HFFc6 (cell line): ENCODE measurements around the gene SMOC2. TPM values are rescaled to one million over a fixed set of nuclear protein-coding genes. Genes with fewer than 3 reads are reported as not detected.

Experiments
- DNase-seq: peaks from one replicate; pipeline ENCODE4 v3.0.0-alpha.2; 2018
- H3K27ac Mint-ChIP-seq: 2 replicates; pipeline ENCODE4 v1.8.0; 2020; ENCODE audit warnings: mild to moderate bottlenecking, mixed read lengths
- H3K27me3 Mint-ChIP-seq: 2 replicates; pipeline ENCODE4 v1.8.0; 2021; ENCODE audit warnings: mild to moderate bottlenecking, moderate library complexity, mixed read lengths; ENCODE audit not compliant: insufficient read depth
- H3K36me3 Mint-ChIP-seq: 2 replicates; pipeline ENCODE4 v1.8.0; 2021; ENCODE audit warnings: low read depth, mixed read lengths
- H3K4me1 Mint-ChIP-seq: 2 replicates; pipeline ENCODE4 v1.8.0; 2020; ENCODE audit warnings: low read depth, mixed read lengths
- H3K4me3 Mint-ChIP-seq: 2 replicates; pipeline ENCODE4 v1.8.0; 2020; ENCODE audit warnings: mild to moderate bottlenecking, moderate library complexity, mixed read lengths
- H3K9me3 Mint-ChIP-seq: 2 replicates; pipeline ENCODE4 v1.8.0; 2020; ENCODE audit warnings: mild to moderate bottlenecking, mixed read lengths
- CTCF ChIP-seq: fragments of 200-600 bp; sonication (generic); IDR thresholded peaks from 2 replicates; pipeline ENCODE4 v1.5.0; 2021; ENCODE audit warnings: antibody characterized with exemption, mild to moderate bottlenecking
- total RNA-seq, 6 experiments: library from RNA; stranded (reverse); fragmentation: NEBNext Ultra II Directional; extraction: Animal tissue kit (Norgen Biotek cat#: 25700); gene quantifications; 2 replicates in 1 of 6; 3 replicates in 5 of 6; pipeline ENCODE4 v1.2.3, GENCODE V29; 2021

SMOC2 gene
- total RNA-seq, 6 experiments from 2014 or later = not detected

GRCh38 chr6:168496139-168496996 is 55.4 kb downstream of the SMOC2 start:
- Mint-ChIP-seq H3K27me3 (no peaks in the 10 kb centered on the region; the same call in 1 of the 2 replicates), H3K4me1 (no peaks in the 10 kb centered on the region), H3K36me3 (peaks cover 6% of the 10 kb centered on the region; the same call in 1 of the 2 replicates), H3K9me3 (peaks cover 73% of the 10 kb centered on the region), H3K4me3 (no peak overlapping the region), H3K27ac (no peak overlapping the region)
- no peak for TF ChIP-seq CTCF
- DNase-seq = no peak

- no peaks in the 10 kb centered on the region for H3K4me1 Mint-ChIP-seq
- H3K4me3 Mint-ChIP-seq = no peak overlapping the region
- peaks cover 71% of the 10 kb centered on the region for H3K9me3 Mint-ChIP-seq
- H3K27me3 Mint-ChIP-seq = no peaks in the 10 kb centered on the region; the same call in 1 of the 2 replicates
- no peak overlapping the region for H3K27ac Mint-ChIP-seq
- H3K36me3 Mint-ChIP-seq = peaks cover 6% of the 10 kb centered on the region; the same call in 1 of the 2 replicates
- no peak for DNase-seq
- no peak for TF ChIP-seq CTCF
Observed at GRCh38 chr6:168496997-168497331, 56.0 kb downstream of the SMOC2 start.

GRCh38 chr6:168497381-168497780 is 56.4 kb downstream of the SMOC2 start:
- H3K4me3 Mint-ChIP-seq = no peak overlapping the region
- no peak overlapping the region for H3K27ac Mint-ChIP-seq
- H3K9me3 Mint-ChIP-seq = peaks cover 71% of the 10 kb centered on the region
- H3K4me1 Mint-ChIP-seq = no peaks in the 10 kb centered on the region
- no peaks in the 10 kb centered on the region; the same call in 1 of the 2 replicates for H3K27me3 Mint-ChIP-seq
- no peak for TF ChIP-seq CTCF
- peaks cover 6% of the 10 kb centered on the region; the same call in 1 of the 2 replicates for H3K36me3 Mint-ChIP-seq
- DNase-seq = no peak

DNA sequence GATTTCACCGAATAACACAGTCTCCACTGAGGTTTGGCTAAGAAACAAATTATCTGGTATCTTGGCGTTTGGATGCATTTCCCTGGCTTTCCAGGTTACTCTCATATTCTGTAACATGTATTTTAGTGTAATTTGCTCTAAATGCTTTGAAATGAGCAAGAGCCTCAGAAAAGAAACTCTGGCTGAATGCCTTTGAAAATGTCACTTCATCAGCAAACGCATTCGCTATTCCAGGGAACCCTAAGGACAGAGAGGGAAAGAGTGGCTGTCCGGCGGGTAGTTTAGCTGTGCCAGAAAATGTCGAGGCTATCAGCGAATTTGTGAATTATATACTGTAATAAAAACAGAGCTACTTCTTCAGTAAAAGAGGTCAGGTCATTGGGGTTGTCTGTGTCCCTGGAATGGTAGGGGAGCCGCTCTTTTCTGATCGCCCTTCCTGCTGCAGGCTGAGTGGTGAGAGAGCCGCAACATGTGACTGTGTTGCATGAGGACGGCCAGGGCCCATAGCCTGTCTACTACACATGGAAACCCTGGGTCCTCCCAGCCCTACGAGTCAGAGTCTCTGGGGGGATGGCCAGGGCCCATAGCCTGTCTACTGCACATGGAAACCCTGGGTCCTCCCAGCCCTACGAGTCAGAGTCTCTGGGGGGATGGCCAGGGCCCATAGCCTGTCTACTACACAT is 57.3 kb downstream of the SMOC2 start:
- peaks cover 6% of the 10 kb centered on the region; the same call in 1 of the 2 replicates for H3K36me3 Mint-ChIP-seq
- no peaks in the 10 kb centered on the region; the same call in none of the 2 replicates for H3K27me3 Mint-ChIP-seq
- TF ChIP-seq CTCF = no peak
- H3K4me1 Mint-ChIP-seq = no peaks in the 10 kb centered on the region
- no peak for DNase-seq
- peaks cover 67% of the 10 kb centered on the region for H3K9me3 Mint-ChIP-seq
- H3K4me3 Mint-ChIP-seq = no peak overlapping the region
- H3K27ac Mint-ChIP-seq = no peak overlapping the region

DNA sequence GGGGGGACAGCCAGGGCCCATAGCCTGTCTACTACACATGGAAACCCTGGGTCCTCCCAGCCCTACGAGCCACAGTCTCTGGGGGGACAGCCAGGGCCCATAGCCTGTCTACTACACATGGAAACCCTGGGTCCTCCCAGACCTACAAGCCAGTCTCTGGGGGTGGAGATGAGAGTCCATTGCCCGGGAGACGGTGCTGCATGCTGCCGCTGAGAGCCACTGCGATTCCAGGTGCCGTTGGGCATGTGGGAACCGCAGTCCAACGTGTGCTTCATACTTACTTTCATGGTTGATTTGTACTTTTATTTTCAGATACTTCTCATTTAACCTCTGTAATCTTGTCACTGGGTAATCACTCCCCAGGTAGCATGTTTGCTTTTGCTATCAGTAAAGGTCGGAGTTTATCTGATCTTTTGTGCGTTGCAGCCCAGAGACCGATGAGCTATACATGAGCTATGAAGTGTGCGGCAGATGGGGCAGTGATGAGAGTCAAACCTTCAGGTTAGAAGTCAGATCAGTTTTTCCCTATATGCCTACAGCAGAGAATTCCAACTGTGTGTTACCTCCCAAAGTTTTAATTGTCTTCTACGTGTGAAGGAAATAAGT is 58.2 kb downstream of the SMOC2 start:
- no peak for TF ChIP-seq CTCF

More for the DNA sequence above, 58.2 kb downstream of the SMOC2 start:
- no peak for DNase-seq
- Mint-ChIP-seq H3K4me3 (no peak overlapping the region), H3K27ac (no peak overlapping the region), H3K36me3 (peaks cover 6% of the 10 kb centered on the region; the same call in 1 of the 2 replicates), H3K4me1 (no peaks in the 10 kb centered on the region), H3K27me3 (no peaks in the 10 kb centered on the region; the same call in none of the 2 replicates), H3K9me3 (peaks cover 74% of the 10 kb centered on the region)
